CD4-positive, alpha-beta T cell (primary cell): Measurements from ENCODE around the gene NDEL1. TPM values are rescaled to one million over a fixed set of nuclear protein-coding genes. Genes with fewer than 3 reads are reported as not detected.

Experiments
- ATAC-seq: fragments of 200-7000 bp; cut with Tn5 transposase; one replicate; pipeline ENCODE4 v1.10.0; 2022; ENCODE audit warnings: mild to moderate bottlenecking; ENCODE audit not compliant: poor library complexity
- CTCF ChIA-PET: fragments of 350-600 bp; sonication (Branson Sonifier 250); formaldehyde crosslinking; loops from one replicate; lab custom pipeline; 2021; ENCODE audit warnings: antibody characterized with exemption, inconsistent platforms; lab: Charles Lee
- POLR2A ChIA-PET: fragments of 350-600 bp; sonication (Branson Sonifier 250); formaldehyde crosslinking; loops from one replicate; lab custom pipeline; 2021; ENCODE audit warnings: antibody characterized with exemption, inconsistent platforms; lab: Charles Lee
- DNase-seq, 14 experiments: peaks; one replicate each; pipeline ENCODE4 v3.0.0-alpha.2; 2013 to 2020; ENCODE audit warnings: mixed read lengths in 2 of 14
- H3K27ac ChIP-seq, 2 donors: one replicate each; pipeline versions ENCODE4 v1.5.1 to v1.7.0; 2013; ENCODE audit warnings: low read length in 2 of 2, low read depth in 1 of 2, mild to moderate bottlenecking in 1 of 2
- H3K27me3 ChIP-seq, 2 experiments: 1 replicate in 1 of 2; 2 replicates in 1 of 2; pipeline versions ENCODE4 v1.6.1 to v1.7.0; 2013; ENCODE audit warnings: low read length in 2 of 2, control low read depth in 1 of 2, mild to moderate bottlenecking in 1 of 2, moderate library complexity in 1 of 2; ENCODE audit not compliant: insufficient read depth in 2 of 2, control insufficient read depth in 1 of 2
- H3K36me3 ChIP-seq: one replicate; pipeline ENCODE4 v1.6.1; 2013; ENCODE audit warnings: low read length, control low read depth; ENCODE audit not compliant: insufficient read depth
- H3K4me1 ChIP-seq: one replicate; pipeline ENCODE4 v1.6.1; 2013; ENCODE audit warnings: low read length, control low read depth; ENCODE audit not compliant: insufficient read depth
- H3K4me3 ChIP-seq: one replicate; pipeline ENCODE4 v1.5.1; 2013; ENCODE audit warnings: mild to moderate bottlenecking, low read length, moderate library complexity
- H3K9me3 ChIP-seq, 2 experiments: 1 replicate in 1 of 2; 2 replicates in 1 of 2; pipeline versions ENCODE4 v1.6.1 to v1.7.0; 2013; ENCODE audit warnings: low read length in 2 of 2, mild to moderate bottlenecking in 2 of 2, control low read depth in 1 of 2, moderate library complexity in 1 of 2; ENCODE audit not compliant: control insufficient read depth in 1 of 2, insufficient read depth in 1 of 2
- H3K27ac Mint-ChIP-seq: one replicate; pipeline ENCODE4 v1.8.0; 2020; ENCODE audit warnings: mixed read lengths
- H3K27me3 Mint-ChIP-seq: one replicate; pipeline ENCODE4 v1.8.0; 2021; ENCODE audit warnings: mixed read lengths
- H3K36me3 Mint-ChIP-seq: one replicate; pipeline ENCODE4 v1.8.0; 2021; ENCODE audit warnings: low read depth, mixed read lengths
- H3K4me1 Mint-ChIP-seq: one replicate; pipeline ENCODE4 v1.8.0; 2021; ENCODE audit warnings: low read depth, mixed read lengths
- H3K4me3 Mint-ChIP-seq: one replicate; pipeline ENCODE4 v1.8.0; 2020; ENCODE audit warnings: mild to moderate bottlenecking, mixed read lengths
- H3K9me3 Mint-ChIP-seq: one replicate; pipeline ENCODE4 v1.8.0; 2020; ENCODE audit warnings: mixed read lengths
- CTCF ChIP-seq: fragments of 200-600 bp; IDR thresholded peaks from one replicate; pipeline ENCODE4 v1.8.0; 2022; ENCODE audit warnings: antibody characterized with exemption, mild to moderate bottlenecking
- intact Hi-C, 2 experiments: fragments of 100-400 bp; cut with DNase I in 1 of 2; cut with micrococcal nuclease in 1 of 2; formaldehyde crosslinking; loops; one replicate each; pipeline versions ENCODE4 v1.15.1 to v1.9.0; 2023 to 2025; cut with DNase I, micrococcal nuclease
- total RNA-seq, 174 experiments: library from RNA in 2 of 174; stranded (reverse) in 2 of 174; gene quantifications; one replicate each; pipeline ENCODE4 v1.2.3 and lab custom pipeline; 2021 to 2026

Gene NDEL1
- total RNA-seq, 2 experiments from 2014 or later: 300 to 313 TPM

GRCh38 chr17:8499614-8500013 is 63.9 kb downstream of the NDEL1 start:
- H3K4me3 ChIP-seq: no peak overlapping the region
- ATAC-seq: no peak
- Mint-ChIP-seq H3K9me3 (no peaks in the 10 kb centered on the region), H3K27me3 (no peaks in the 10 kb centered on the region), H3K4me1 (no peaks in the 10 kb centered on the region), H3K4me3 (no peak overlapping the region), H3K27ac (no peak overlapping the region), H3K36me3 (no peaks in the 10 kb centered on the region)
- DNase-seq: no peak
- ChIA-PET POLR2A (no interaction called here), CTCF (no interaction called here)
- H3K4me1 ChIP-seq: no peaks in the 10 kb centered on the region
- H3K27me3 ChIP-seq: no peaks in the 10 kb centered on the region
- no peak for TF ChIP-seq CTCF
- intact Hi-C loops: no loop called here
- H3K9me3 ChIP-seq: no peaks in the 10 kb centered on the region
- no peak overlapping the region for H3K27ac ChIP-seq
- H3K36me3 ChIP-seq: no peaks in the 10 kb centered on the region

GRCh38 chr17:8500609-8501008 is 64.9 kb downstream of the NDEL1 start:
- intact Hi-C loops: no loop called here
- no peak overlapping the region for H3K27ac Mint-ChIP-seq
- H3K36me3 Mint-ChIP-seq: no peaks in the 10 kb centered on the region
- H3K27ac ChIP-seq: no peak overlapping the region
- no peak for DNase-seq
- no peaks in the 10 kb centered on the region for H3K36me3 ChIP-seq
- no peaks in the 10 kb centered on the region for H3K4me1 ChIP-seq
- H3K27me3 Mint-ChIP-seq: no peaks in the 10 kb centered on the region
- H3K4me3 Mint-ChIP-seq: no peak overlapping the region
- no peaks in the 10 kb centered on the region for H3K4me1 Mint-ChIP-seq
- H3K4me3 ChIP-seq: no peak overlapping the region
- no peak for TF ChIP-seq CTCF
- ChIA-PET POLR2A (no interaction called here), CTCF (no interaction called here)
- no peaks in the 10 kb centered on the region for H3K9me3 Mint-ChIP-seq
- H3K27me3 ChIP-seq: no peaks in the 10 kb centered on the region
- no peak for ATAC-seq
- H3K9me3 ChIP-seq: no peaks in the 10 kb centered on the region

GRCh38 chr17:8502126-8502525 is 66.4 kb downstream of the NDEL1 start:
- Histone ChIP-seq H3K4me3 (no peak overlapping the region), H3K4me1 (no peaks in the 10 kb centered on the region), H3K9me3 (no peaks in the 10 kb centered on the region), H3K27me3 (no peaks in the 10 kb centered on the region), H3K36me3 (no peaks in the 10 kb centered on the region), H3K27ac (no peak overlapping the region)
- DNase-seq (no peak), ATAC-seq (no peak)
- H3K27me3 Mint-ChIP-seq: no peaks in the 10 kb centered on the region
- no peak overlapping the region for H3K27ac Mint-ChIP-seq
- H3K4me1 Mint-ChIP-seq: no peaks in the 10 kb centered on the region
- no peaks in the 10 kb centered on the region for H3K36me3 Mint-ChIP-seq
- TF ChIP-seq CTCF: no peak
- POLR2A ChIA-PET: no interaction called here
- CTCF ChIA-PET: no interaction called here
- no peak overlapping the region for H3K4me3 Mint-ChIP-seq
- intact Hi-C loops: no loop called here
- no peaks in the 10 kb centered on the region for H3K9me3 Mint-ChIP-seq
